Calu3 (cell line): ENCODE measurements around the gene MIPEP. TPM values are rescaled to one million over a fixed set of nuclear protein-coding genes. Genes with fewer than 3 reads are reported as not detected.

Source experiments
- BruUV-seq: library from RNA; stranded (reverse); fragments of 400-500 nt; replicated peaks from 2 replicates; lab custom pipeline; 2021; lab: Mats Ljungman, UMichigan
- CTCF ChIA-PET: fragments of 300-600 bp; sonication (Branson Sonifier 250); formaldehyde crosslinking; loops from one replicate; lab custom pipeline; 2022; ENCODE audit warnings: antibody characterized with exemption; lab: Charles Lee
- DNase-seq: peaks from one replicate; pipeline ENCODE4 v3.0.0; 2022
- H3K27ac Mint-ChIP-seq: one replicate; pipeline ENCODE4 v1.8.0; 2022; ENCODE audit warnings: mixed read lengths; ENCODE audit not compliant: unreplicated experiment
- H3K27me3 Mint-ChIP-seq: one replicate; pipeline ENCODE4 v1.8.0; 2022; ENCODE audit warnings: mixed read lengths; ENCODE audit not compliant: unreplicated experiment
- H3K36me3 Mint-ChIP-seq: one replicate; pipeline ENCODE4 v1.8.0; 2022; ENCODE audit warnings: mild to moderate bottlenecking, moderate library complexity, mixed read lengths; ENCODE audit not compliant: insufficient read depth, unreplicated experiment
- H3K4me1 Mint-ChIP-seq: one replicate; pipeline ENCODE4 v1.8.0; 2022; ENCODE audit warnings: mild to moderate bottlenecking, low read depth, mixed read lengths; ENCODE audit not compliant: unreplicated experiment
- H3K4me3 Mint-ChIP-seq: one replicate; pipeline ENCODE4 v1.8.0; 2022; ENCODE audit warnings: mild to moderate bottlenecking, low read depth, moderate library complexity, mixed read lengths; ENCODE audit not compliant: unreplicated experiment
- H3K9me3 Mint-ChIP-seq: one replicate; pipeline ENCODE4 v1.8.0; 2022; ENCODE audit warnings: low read depth, mixed read lengths; ENCODE audit not compliant: unreplicated experiment
- CTCF ChIP-seq: fragments of 200-600 bp; IDR thresholded peaks from one replicate; pipeline ENCODE4 v1.8.0; 2022; ENCODE audit warnings: antibody characterized with exemption; ENCODE audit not compliant: unreplicated experiment
- intact Hi-C: fragments of 100-400 bp; cut with micrococcal nuclease; formaldehyde crosslinking; loops from one replicate; pipeline ENCODE4 v1.10.0; 2022; ENCODE audit not compliant: unreplicated experiment
- total RNA-seq: library from RNA; stranded (reverse); gene quantifications from 2 replicates; pipeline ENCODE4 v1.2.3, GENCODE V29; 2022

MIPEP gene
- total RNA-seq, 1 experiment from 2014 or later: 25.2 TPM

DNA sequence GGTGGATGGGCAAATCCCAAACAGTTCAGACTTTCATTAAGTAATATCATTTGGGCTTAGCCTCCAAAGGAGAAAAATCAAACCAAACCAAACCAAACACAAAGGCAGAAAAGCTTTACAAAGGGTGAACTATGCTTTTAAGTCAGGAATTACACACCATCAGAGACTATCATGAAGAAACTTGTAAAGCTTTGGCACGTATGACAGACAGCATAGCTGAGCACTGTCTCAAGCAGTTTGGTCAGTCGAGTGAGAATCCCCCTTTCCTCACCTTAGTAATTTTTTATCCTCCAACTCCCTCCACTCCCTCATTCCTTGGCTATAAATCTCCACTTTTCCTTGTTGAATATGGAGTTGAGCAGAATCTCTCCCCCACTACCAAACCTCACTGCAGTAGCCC lies 72.1 kb downstream of the MIPEP start:
- no peak for DNase-seq
- TF ChIP-seq CTCF: no peak
- Mint-ChIP-seq H3K27ac (no peak overlapping the region), H3K36me3 (no peaks in the 10 kb centered on the region), H3K4me3 (no peak overlapping the region), H3K4me1 (no peaks in the 10 kb centered on the region), H3K9me3 (no peaks in the 10 kb centered on the region), H3K27me3 (no peaks in the 10 kb centered on the region)
- BruUV-seq: no TSS peak
- CTCF ChIA-PET: interaction anchor here (0.6 kb wide), 1 partner anchor 701 kb away, joined by 7 read pairs; no protein-coding TSS in a partner anchor
- intact Hi-C loops: no loop called here

DNA sequence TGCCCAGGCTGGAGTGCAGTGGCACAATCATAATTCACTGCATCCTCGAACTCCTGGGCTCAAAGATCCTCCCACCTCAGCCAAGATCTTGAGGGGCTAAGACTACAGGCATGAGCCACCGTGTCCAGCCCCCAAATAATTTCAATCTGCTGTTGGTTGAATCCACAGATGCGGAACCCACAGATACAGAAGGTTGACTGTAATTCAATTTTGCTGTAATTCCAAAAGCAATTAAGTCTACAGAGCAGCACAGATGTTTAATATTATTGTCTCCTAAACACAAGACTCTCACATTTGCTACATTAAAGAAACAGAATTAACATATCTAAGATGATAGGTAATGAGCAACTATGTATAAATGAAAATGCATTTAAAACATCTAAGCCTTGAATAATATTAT lies 75.6 kb downstream of the MIPEP start:
- intact Hi-C loops: no loop called here

GRCh38 chr13:23811366-23812062 lies 77.7 kb downstream of the MIPEP start:
- Mint-ChIP-seq H3K36me3 (no peaks in the 10 kb centered on the region), H3K4me1 (no peaks in the 10 kb centered on the region), H3K4me3 (no peak overlapping the region), H3K9me3 (no peaks in the 10 kb centered on the region), H3K27me3 (no peaks in the 10 kb centered on the region), H3K27ac (no peak overlapping the region)
- no TSS peak for BruUV-seq
- intact Hi-C loops: no loop called here
- DNase-seq: no peak
- CTCF ChIA-PET: no interaction called here
- TF ChIP-seq CTCF: no peak

More for the DNA sequence above, 75.6 kb downstream of the MIPEP start:
- no peaks in the 10 kb centered on the region for H3K9me3 Mint-ChIP-seq
- TF ChIP-seq CTCF: no peak
- no peak for DNase-seq
- no peak overlapping the region for H3K27ac Mint-ChIP-seq
- CTCF ChIA-PET: no interaction called here
- no peaks in the 10 kb centered on the region for H3K36me3 Mint-ChIP-seq
- no TSS peak for BruUV-seq
- H3K4me1 Mint-ChIP-seq: no peaks in the 10 kb centered on the region
- no peak overlapping the region for H3K4me3 Mint-ChIP-seq
- H3K27me3 Mint-ChIP-seq: no peaks in the 10 kb centered on the region

DNA sequence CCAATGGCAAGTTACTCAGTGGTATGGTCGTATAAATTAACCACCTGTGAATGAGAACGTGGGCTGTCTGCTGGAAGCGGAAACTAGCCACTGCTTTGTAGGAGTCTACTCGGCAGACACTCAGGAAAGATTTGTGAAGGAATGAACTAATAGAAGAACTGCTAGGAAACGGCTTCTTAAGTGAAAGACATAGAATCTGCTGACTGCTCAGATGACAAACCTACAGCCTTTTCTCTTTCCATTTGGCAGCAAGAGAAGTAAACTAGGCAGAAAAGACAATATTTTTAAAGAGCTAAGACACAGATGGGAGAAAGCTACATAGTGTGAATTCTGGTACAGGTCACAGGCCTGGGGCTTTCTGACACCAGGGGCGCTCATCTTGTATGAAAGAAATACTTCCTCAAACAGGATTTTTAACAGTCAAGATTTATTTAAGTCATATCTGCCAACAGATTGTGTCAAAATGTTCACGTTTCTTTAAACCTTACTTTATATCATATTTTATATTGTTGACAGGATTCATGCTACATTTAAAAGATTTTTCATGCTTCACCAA lies 78.4 kb downstream of the MIPEP start:
- CTCF ChIA-PET: no interaction called here
- no TSS peak for BruUV-seq

More for the DNA sequence above, 78.4 kb downstream of the MIPEP start:
- Mint-ChIP-seq H3K27ac (no peak overlapping the region), H3K9me3 (no peaks in the 10 kb centered on the region), H3K36me3 (no peaks in the 10 kb centered on the region), H3K4me3 (no peak overlapping the region), H3K4me1 (no peaks in the 10 kb centered on the region), H3K27me3 (no peaks in the 10 kb centered on the region)
- peak; percentile 6 for DNase-seq
- intact Hi-C loops: no loop called here
- no peak for TF ChIP-seq CTCF
